HEK293 (cell line): ENCODE results near the gene SPNS2.

ENCODE experiments used
- KLF1 ChIP-seq: fragments of 450-650 bp; formaldehyde crosslinking; IDR thresholded peaks from 2 replicates; pipeline ENCODE4 v1.5.1; 2016; ENCODE audit warnings: missing biosample characterization, missing genetic modification characterization
- SETDB1 ChIP-seq: IDR thresholded peaks from one replicate; pipeline ENCODE4 v1.6.1; 2017; ENCODE audit warnings: mild to moderate bottlenecking, low read length, moderate library complexity, mixed read lengths; ENCODE audit not compliant: insufficient read length
- TCF7L2 ChIP-seq: IDR thresholded peaks from 2 replicates; pipeline ENCODE4 v1.6.1; 2011; ENCODE audit warnings: low read depth, mild to moderate bottlenecking, inconsistent platforms, low read length, moderate library complexity, borderline replicate concordance
- ZEB2 ChIP-seq: fragments of 450-650 bp; formaldehyde crosslinking; IDR thresholded peaks from 2 replicates; pipeline ENCODE4 v1.5.1; 2016; ENCODE audit warnings: missing biosample characterization, missing genetic modification characterization
- ZFP37 ChIP-seq: fragments of 450-650 bp; formaldehyde crosslinking; IDR thresholded peaks from 2 replicates; pipeline ENCODE4 v1.5.1; 2016; ENCODE audit warnings: missing biosample characterization, missing genetic modification characterization
- ZNF175 ChIP-seq: fragments of 450-650 bp; formaldehyde crosslinking; IDR thresholded peaks from 2 replicates; pipeline ENCODE4 v1.5.1; 2016; ENCODE audit warnings: missing biosample characterization, missing genetic modification characterization
- ZNF274 ChIP-seq, 2 experiments: fragments of 200-500 bp in 1 of 2; fragments of 450-650 bp in 1 of 2; sonication (Bioruptor generic) in 1 of 2; formaldehyde crosslinking in 1 of 2; IDR thresholded peaks; 2 replicates each; pipeline versions ENCODE4 v1.5.1 to v1.6.1; 2014 to 2016; ENCODE audit warnings: borderline replicate concordance in 1 of 2, inconsistent platforms in 1 of 2, low read length in 1 of 2, missing biosample characterization in 1 of 2, missing genetic modification characterization in 1 of 2
- ZNF324 ChIP-seq: fragments of 450-650 bp; formaldehyde crosslinking; IDR thresholded peaks from 2 replicates; pipeline ENCODE4 v1.5.1; 2016; ENCODE audit warnings: missing biosample characterization, missing genetic modification characterization
- ZNF701 ChIP-seq: fragments of 450-650 bp; formaldehyde crosslinking; IDR thresholded peaks from 2 replicates; pipeline ENCODE4 v1.5.1; 2016; ENCODE audit warnings: missing biosample characterization, missing genetic modification characterization
- TF ChIP-seq, protein P1 (sequence below): sonication (generic); formaldehyde crosslinking; IDR thresholded peaks from 2 replicates; pipeline ENCODE4 v1.8.1; 2022; ENCODE audit warnings: mild to moderate bottlenecking, moderate library complexity, missing genetic modification reagents
- TF ChIP-seq, protein P2 (sequence below): fragments of 450-650 bp; formaldehyde crosslinking; IDR thresholded peaks from 2 replicates; pipeline ENCODE4 v1.5.1; 2016; ENCODE audit warnings: missing biosample characterization, missing genetic modification characterization
- TF ChIP-seq, protein P3 (sequence below): fragments of 450-650 bp; formaldehyde crosslinking; IDR thresholded peaks from 2 replicates; pipeline ENCODE4 v1.5.1; 2016; ENCODE audit warnings: missing biosample characterization, missing genetic modification characterization
- TF ChIP-seq, protein P4 (sequence below): fragments of 450-650 bp; formaldehyde crosslinking; IDR thresholded peaks from 2 replicates; pipeline ENCODE4 v1.5.1; 2016; ENCODE audit warnings: missing biosample characterization, missing genetic modification characterization, low read depth

DNA sequence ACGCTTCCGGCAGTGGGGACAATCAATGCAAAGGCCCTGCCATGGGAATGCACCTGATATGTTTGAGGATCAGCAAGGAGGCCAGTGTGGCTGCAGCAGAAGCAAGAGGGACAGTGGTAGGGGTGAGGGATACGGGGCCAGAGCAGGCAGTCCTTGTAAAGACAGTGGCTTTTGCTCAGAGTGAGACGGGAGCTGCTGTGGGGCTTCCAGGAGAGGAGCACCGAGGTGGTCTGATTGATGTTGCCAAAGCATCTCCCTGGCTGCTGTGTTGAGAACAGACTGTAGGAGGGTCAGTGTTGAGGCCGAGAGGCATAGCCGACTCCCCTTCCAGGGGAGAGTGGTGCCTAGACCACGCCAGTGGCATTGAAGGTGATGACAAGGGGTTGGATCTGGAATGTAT is 11.4 kb upstream of the SPNS2 start:
- TF ChIP-seq, protein P1, sequence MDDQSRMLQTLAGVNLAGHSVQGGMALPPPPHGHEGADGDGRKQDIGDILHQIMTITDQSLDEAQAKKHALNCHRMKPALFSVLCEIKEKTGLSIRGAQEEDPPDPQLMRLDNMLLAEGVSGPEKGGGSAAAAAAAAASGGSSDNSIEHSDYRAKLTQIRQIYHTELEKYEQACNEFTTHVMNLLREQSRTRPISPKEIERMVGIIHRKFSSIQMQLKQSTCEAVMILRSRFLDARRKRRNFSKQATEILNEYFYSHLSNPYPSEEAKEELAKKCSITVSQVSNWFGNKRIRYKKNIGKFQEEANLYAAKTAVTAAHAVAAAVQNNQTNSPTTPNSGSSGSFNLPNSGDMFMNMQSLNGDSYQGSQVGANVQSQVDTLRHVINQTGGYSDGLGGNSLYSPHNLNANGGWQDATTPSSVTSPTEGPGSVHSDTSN, result no peak
- no peak for TF ChIP-seq SETDB1
- TF ChIP-seq, protein P2, sequence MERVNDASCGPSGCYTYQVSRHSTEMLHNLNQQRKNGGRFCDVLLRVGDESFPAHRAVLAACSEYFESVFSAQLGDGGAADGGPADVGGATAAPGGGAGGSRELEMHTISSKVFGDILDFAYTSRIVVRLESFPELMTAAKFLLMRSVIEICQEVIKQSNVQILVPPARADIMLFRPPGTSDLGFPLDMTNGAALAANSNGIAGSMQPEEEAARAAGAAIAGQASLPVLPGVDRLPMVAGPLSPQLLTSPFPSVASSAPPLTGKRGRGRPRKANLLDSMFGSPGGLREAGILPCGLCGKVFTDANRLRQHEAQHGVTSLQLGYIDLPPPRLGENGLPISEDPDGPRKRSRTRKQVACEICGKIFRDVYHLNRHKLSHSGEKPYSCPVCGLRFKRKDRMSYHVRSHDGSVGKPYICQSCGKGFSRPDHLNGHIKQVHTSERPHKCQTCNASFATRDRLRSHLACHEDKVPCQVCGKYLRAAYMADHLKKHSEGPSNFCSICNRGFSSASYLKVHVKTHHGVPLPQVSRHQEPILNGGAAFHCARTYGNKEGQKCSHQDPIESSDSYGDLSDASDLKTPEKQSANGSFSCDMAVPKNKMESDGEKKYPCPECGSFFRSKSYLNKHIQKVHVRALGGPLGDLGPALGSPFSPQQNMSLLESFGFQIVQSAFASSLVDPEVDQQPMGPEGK (tag by site-specific recombination), result no peak
- no peak for TF ChIP-seq ZFP37 (tag by site-specific recombination)
- TF ChIP-seq, protein P3, sequence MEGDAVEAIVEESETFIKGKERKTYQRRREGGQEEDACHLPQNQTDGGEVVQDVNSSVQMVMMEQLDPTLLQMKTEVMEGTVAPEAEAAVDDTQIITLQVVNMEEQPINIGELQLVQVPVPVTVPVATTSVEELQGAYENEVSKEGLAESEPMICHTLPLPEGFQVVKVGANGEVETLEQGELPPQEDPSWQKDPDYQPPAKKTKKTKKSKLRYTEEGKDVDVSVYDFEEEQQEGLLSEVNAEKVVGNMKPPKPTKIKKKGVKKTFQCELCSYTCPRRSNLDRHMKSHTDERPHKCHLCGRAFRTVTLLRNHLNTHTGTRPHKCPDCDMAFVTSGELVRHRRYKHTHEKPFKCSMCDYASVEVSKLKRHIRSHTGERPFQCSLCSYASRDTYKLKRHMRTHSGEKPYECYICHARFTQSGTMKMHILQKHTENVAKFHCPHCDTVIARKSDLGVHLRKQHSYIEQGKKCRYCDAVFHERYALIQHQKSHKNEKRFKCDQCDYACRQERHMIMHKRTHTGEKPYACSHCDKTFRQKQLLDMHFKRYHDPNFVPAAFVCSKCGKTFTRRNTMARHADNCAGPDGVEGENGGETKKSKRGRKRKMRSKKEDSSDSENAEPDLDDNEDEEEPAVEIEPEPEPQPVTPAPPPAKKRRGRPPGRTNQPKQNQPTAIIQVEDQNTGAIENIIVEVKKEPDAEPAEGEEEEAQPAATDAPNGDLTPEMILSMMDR, result no peak
- TF ChIP-seq ZEB2, result no peak
- no peak for TF ChIP-seq ZNF324
- TF ChIP-seq, protein P4, sequence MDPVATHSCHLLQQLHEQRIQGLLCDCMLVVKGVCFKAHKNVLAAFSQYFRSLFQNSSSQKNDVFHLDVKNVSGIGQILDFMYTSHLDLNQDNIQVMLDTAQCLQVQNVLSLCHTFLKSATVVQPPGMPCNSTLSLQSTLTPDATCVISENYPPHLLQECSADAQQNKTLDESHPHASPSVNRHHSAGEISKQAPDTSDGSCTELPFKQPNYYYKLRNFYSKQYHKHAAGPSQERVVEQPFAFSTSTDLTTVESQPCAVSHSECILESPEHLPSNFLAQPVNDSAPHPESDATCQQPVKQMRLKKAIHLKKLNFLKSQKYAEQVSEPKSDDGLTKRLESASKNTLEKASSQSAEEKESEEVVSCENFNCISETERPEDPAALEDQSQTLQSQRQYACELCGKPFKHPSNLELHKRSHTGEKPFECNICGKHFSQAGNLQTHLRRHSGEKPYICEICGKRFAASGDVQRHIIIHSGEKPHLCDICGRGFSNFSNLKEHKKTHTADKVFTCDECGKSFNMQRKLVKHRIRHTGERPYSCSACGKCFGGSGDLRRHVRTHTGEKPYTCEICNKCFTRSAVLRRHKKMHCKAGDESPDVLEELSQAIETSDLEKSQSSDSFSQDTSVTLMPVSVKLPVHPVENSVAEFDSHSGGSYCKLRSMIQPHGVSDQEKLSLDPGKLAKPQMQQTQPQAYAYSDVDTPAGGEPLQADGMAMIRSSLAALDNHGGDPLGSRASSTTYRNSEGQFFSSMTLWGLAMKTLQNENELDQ, result no peak
- no peak for TF ChIP-seq ZNF274 (IDR thresholded peaks at IDR 0.05; ENCODE audit: low read length)
- TF ChIP-seq ZNF274 (tag by site-specific recombination; IDR thresholded peaks at IDR 0.05; ENCODE audit: borderline replicate concordance), result no peak
- TF ChIP-seq KLF1, result no peak
- no peak for TF ChIP-seq TCF7L2
- no peak for TF ChIP-seq ZNF701 (tag by site-specific recombination)
- no peak for TF ChIP-seq ZNF175 (tag by site-specific recombination)
